Raji (cell line): ENCODE data around the gene ARHGAP10.

Experiments
- POLR2A ChIP-seq: IDR thresholded peaks from 2 replicates; pipeline ENCODE4 v1.6.1; 2011; ENCODE audit warnings: low read depth, low read length, control low read depth; ENCODE audit not compliant: insufficient read depth

ARHGAP10 gene, protein sequence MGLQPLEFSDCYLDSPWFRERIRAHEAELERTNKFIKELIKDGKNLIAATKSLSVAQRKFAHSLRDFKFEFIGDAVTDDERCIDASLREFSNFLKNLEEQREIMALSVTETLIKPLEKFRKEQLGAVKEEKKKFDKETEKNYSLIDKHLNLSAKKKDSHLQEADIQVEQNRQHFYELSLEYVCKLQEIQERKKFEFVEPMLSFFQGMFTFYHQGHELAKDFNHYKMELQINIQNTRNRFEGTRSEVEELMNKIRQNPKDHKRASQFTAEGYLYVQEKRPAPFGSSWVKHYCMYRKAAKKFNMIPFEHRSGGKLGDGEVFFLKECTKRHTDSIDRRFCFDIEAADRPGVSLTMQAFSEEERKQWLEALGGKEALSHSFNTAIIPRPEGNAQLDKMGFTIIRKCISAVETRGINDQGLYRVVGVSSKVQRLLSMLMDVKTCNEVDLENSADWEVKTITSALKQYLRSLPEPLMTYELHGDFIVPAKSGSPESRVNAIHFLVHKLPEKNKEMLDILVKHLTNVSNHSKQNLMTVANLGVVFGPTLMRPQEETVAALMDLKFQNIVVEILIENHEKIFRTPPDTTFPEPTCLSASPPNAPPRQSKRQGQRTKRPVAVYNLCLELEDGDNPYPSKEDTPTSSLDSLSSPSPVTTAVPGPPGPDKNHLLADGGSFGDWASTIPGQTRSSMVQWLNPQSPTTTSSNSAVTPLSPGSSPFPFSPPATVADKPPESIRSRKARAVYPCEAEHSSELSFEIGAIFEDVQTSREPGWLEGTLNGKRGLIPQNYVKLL

DNA sequence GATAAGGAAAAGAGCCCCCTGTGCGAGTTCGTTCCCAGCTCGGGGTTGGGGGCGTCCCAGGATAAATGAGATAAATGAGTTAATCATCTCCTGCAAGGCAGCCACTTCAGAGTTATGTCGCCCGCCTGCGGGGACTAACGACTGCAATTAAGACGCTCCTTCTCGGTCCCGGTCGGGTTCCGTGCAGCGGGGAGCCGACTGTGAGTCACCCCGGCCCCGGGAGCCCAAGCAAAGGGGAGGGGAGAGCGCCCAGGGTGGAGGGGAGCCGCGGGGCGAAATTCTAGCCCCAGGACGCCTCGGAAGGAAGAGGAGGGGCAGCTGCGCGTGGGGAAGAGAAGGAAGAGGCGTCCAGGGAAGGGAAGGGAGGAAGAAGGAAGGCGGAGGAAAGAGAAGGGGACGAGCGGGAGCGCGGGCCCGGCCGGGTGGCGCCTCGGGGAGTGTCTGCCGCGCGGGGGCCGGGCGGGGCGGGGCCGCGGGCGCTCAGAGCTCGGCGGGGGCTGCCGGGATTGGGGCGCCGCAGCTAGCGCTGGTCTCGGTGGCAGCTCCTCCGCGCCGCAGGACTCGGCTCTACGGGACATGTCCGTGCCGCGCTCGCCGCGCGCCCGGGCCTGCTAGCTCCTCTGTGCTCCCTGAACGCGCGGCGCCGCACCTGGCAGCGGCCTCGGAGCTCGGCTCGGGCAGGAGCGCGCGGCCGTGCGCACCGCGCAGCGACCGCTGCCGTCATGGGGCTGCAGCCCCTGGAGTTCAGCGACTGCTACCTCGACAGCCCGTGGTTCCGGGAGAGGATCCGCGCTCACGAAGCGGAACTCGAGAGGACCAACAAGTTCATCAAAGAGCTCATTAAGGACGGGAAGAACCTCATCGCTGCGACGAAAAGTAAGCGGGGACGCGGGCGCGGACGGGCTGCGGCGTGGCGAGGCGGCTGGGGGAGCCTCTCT lies at the start of gene ARHGAP10:
Gene ARHGAP10 (plus strand): TSS at position 509 of the 938 bp plus-strand sequence. CDS start 214 bp downstream, at position 723.
- peak; percentile 61 for TF ChIP-seq POLR2A

DNA sequence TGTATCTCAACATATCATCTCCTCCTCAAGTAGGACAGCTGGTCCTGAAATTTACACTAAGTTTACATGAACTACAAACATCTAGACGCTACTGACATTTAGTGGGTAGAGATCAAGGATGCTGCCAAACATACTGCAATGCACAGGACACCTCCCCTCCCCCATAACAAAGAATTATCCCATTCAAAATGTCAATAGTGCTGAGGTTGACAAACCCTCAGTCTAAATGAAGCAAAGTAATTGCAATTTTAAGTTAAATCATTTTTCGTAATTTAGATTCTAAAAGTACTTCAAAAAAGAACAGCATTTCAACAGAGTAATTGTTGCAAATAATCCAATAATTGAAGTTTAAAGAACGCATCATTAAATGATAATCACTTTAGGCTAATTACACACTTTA lies 49.1 kb upstream of the ARHGAP10 start:
- TF ChIP-seq POLR2A = no peak

DNA sequence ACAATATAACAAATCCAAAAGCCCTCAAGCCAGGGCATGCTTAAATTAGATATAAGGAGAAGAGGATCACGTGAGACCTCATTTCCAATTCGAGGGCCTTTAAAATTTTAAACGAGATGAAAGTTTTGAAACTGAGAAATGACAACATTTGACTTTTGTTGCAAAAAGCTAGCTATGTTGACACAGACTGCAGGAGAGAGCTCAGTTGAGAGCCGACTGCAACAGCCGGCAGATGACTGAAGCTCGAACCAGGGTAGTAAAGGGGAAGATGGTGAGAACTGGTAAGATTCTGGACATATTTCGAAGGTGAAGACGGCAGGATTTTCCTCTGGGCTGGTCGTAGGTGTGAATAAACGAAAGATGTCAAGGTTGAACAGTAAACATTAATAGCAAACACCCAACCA lies 48.7 kb upstream of the ARHGAP10 start:
- TF ChIP-seq POLR2A = no peak

DNA sequence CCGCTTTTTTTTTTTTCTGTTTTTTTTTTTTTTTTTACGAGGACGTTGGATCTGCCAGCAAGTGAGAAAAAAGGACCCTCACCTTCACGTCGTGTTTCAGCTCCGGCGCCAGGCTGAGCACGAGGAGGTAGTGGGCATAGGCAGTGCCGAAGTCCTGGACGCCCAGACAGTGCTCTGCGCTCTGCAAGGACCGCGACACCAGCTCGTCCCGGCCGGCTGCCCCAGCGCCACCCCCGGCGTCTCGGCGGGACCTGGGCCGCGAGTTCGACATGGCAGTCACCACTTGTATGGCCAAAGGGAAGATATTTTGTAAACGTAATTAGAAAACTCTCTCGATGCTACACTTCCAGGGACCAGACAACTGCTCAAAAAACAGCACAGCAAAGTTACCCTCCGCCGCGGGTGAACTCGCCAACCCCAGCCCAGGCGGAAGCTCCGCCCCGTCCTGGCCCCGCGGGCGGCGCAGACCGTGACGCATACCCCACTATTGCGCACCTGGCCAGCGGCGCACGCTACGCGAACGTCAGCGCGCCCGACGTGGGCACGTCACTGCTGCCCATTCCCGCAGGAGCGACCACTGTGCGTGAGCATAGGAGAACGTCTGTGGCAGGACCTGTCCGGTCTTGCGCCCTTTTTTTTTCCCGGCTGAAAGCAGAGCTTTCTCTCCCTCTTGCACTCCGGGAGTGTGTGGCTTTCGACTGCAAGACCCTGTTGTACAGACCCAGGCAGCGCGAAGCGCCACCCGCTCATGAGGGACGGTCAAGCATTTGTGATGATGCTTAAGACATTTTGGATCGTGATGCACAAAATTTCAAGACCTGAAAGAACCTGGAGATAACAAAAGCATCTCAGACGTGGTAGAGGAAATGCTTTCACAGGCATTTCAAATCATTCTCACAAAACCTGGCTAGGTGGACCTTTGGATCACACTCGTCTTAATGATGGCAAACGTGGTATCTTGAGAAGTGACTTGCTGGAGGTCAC lies 47.9 kb upstream of the ARHGAP10 start, which contains the start of gene PRMT9:
Gene PRMT9 (minus strand): TSS at position 447 of the 984 bp plus-strand sequence. CDS start 176 bp downstream, at position 271.
- TF ChIP-seq POLR2A = peak; percentile 100

DNA sequence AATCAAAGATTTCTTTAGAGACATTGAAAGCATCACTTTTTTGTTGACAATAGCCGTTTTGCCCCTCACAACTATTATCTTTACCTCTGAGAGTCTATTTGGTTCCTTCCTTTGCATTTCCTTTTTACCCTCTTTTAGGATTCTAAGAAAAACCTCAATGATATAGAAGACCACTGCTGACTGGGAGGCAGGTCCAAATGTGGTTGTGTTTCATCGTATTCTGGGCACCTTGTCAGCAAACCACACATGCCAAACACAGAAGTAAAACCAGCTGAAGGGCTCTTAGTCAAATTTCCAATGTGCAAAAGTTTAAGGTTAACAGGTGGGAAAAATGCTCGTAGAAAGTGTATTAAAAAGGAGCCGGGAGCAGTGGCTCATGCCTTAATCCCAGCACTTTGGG lies 42.8 kb upstream of the ARHGAP10 start:
- no peak for TF ChIP-seq POLR2A

DNA sequence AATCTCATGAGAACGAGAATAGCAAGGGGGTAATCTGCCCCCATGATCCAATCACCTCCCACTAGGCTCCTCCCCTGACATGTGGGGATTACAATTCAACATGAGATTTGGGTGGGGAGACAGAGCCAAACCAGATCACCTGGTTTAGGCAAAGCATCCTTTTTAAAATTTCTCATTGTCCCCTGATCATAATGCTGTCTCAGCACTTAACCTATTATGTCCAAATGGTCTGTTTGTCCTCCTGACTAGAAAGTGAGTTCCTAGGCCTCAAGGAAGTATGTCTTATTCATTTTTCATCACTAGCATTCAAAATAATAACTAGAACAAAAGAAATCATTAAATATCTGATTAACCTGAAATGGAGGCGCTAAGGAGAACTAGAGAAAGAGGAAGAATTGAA lies 40.1 kb upstream of the ARHGAP10 start:
- TF ChIP-seq POLR2A = no peak

DNA sequence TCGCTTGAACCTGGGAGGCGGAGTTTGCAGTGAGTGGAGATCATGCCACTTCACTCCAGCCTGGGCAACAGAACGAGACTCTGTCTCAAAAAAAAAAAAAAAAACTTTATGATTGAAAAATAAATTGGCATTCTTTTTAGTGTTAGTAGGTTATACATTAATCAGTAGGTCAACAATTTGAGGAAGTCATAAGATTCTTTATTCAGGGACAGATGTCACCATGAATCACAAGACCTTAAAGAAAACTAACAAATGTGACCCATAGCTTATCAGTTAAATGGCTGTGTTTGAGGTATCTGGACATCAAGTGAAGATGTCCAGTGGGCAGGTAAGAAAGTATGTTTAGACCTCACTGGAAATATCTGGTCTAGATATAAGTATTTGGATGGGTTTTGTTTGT lies 38.7 kb upstream of the ARHGAP10 start:
- TF ChIP-seq POLR2A = no peak

DNA sequence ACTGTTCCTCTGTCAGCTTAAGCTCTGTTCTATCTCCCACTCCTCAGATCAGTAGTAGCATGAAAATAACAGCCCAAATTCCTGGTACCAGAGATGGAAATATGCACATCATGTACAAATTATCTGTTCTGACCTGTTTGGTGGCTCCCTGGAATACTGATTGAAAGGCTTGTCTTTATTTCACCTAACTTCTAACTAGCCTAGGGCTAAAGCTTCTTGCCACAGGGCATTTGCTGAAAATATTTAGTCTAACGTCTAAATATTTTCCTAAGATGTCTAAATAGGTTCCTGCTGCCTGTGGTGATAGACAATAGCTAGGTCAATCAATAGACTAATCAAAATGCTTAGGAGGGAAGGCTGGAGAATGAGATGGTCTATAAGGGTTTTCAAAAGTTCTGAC lies 35.0 kb upstream of the ARHGAP10 start:
- no peak for TF ChIP-seq POLR2A

DNA sequence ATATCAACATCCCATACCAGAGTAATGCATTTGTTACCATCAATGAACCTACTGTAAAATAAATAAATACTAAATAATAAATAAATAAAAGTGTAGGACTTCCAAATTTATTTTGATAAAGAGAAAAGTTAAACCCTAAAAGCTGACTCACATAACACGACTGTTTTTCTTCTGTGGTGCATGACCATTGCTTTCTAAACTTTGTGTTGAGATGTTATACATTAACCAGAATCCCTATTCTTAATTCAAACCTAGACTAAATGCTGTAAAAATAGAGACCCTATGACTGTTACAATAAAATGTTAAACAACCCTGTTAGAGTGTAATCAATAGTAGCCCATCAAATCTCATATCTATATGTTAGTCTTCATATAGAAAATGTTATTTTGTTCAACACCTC lies 27.0 kb upstream of the ARHGAP10 start:
- TF ChIP-seq POLR2A = no peak

DNA sequence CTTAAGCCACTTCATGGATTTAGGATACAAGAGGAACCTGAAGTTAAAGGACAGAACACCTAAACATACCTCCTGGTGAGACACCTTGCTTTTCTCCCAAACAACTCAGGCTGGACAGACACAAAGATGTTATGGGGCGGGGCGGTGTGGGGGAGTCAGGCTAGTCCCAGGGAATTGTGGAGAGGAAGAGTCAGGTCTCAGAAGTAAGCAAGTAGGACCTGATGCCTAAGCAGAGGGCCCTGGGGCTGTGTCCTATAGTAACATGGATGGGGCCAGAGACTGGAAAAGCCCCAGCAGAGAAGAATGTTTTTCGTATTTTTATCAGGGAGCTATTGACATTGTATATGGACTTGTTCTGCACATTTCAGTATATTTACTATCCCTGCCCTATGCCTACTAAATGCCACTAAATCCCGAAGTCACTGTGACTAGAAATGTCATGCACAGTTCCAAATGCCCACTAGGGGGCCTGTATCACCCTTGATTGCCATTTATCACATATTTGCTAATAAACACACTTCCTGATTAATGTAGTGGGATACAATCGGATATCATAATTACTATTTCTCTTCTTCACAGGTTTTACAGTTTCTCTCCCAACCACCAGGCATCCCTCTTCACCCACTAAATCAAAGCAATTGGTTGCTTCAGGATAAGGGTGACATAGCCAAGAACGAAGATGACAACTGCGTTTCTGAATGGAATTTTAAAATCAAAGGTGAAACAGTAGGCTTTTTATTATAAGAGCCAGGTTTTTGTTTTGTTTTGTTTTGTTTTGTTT lies 23.8 kb upstream of the ARHGAP10 start:
- no peak for TF ChIP-seq POLR2A

DNA sequence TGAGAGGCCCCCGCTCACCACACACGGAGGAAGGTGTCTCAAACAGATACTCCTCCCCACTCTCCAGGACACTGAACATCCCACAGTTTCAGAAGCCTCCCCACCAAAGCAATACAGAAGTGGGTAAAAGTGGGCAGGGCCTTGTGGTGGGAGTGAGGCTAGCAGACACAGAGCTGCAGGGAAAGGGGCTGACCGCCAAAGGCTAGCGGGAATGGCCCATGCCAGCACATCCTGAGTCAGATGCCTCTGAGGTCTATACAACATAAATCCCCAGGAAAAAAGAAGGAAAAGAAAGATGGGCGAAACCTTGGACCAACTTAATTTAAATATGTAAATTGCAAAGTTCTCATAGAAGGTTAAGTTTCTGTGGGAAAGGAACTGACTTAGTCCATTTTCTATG lies 21.9 kb upstream of the ARHGAP10 start:
- TF ChIP-seq POLR2A = no peak

DNA sequence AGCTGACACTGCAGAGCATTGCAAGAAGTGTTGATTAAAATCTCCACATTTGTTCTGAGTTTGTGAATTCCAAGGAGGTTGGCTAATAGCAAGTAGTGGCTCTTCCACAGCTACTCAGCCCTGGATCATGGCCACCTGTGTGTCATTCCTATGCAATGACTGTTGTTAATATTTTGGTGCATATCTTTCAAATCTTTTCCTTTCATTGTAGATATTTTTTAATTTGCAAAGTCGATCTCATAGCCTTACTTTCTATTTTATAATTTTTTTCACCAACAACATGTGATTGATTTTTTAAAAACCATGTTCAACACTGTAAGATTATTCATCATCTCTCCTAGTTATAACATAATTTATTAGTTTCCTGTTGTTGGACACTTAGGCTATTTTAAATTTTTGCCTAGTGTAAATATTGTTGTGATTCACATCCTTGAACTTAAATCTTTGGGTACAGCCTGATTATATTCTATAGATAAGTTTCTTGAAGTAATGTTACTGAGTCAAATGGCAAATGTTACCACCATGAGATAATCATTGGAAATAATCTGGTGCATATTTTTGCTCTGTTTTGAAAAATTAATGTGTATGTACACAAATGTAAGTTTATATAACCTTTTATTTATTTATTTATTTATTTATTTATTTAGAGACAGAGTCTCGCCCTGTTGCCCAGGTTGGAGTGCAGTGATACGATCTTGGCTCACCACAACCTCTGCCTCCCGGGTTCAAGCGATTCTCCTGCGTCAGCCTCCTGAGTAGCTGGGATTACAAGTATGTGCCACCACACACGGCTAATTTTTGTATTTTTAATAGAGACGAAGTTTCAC lies 17.1 kb upstream of the ARHGAP10 start:
- TF ChIP-seq POLR2A = no peak
